COR-L47 (cell line): ENCODE data around the gene C10orf95.
"Not testable (repeated sequence)": the region's sequence is repeated elsewhere in the genome, so short reads cannot be mapped to it uniquely, and the experiment has no call there.

Source experiments
- DNase-seq: peaks from one replicate; lab custom pipeline; 2025; lab: John Stamatoyannopoulos, UW

Gene C10orf95

GRCh38 chr10:102465466-102465865, 14.1 kb upstream of the C10orf95 start:
- no peak for DNase-seq

GRCh38 chr10:102463983-102464382, 12.6 kb upstream of the C10orf95 start:
- no peak for DNase-seq

- no peak for DNase-seq
Observed at GRCh38 chr10:102462512-102463054, 11.2 kb upstream of the C10orf95 start.

- DNase-seq, result peak; percentile 87
Observed at GRCh38 chr10:102461187-102462054, 10.1 kb upstream of the C10orf95 start.

- no peak for DNase-seq
Observed at GRCh38 chr10:102460836-102461186, 9.5 kb upstream of the C10orf95 start.

- no peak for DNase-seq
Observed at GRCh38 chr10:102458656-102459055, 7.3 kb upstream of the C10orf95 start.

- no peak for DNase-seq
Observed at GRCh38 chr10:102457591-102458150, 6.3 kb upstream of the C10orf95 start.

GRCh38 chr10:102455893-102456471, 4.6 kb upstream of the C10orf95 start:
- DNase-seq, result no peak

- not testable (repeated sequence) for DNase-seq
Observed at GRCh38 chr10:102454662-102455487, 3.5 kb upstream of the C10orf95 start.

GRCh38 chr10:102453502-102453901, 2.2 kb upstream of the C10orf95 start:
- DNase-seq, result no peak

- DNase-seq, result no peak
Observed at GRCh38 chr10:102452672-102453340, 1.5 kb upstream of the C10orf95 start.

- peak; percentile 74 for DNase-seq
Observed at GRCh38 chr10:102450374-102451104, 804 bp downstream of the C10orf95 start.

GRCh38 chr10:102450124-102450373, 1.3 kb downstream of the C10orf95 start:
- DNase-seq, result no peak

- DNase-seq, result peak; percentile 59
Observed at GRCh38 chr10:102449321-102450123, 1.8 kb downstream of the C10orf95 start.

- no peak for DNase-seq
Observed at GRCh38 chr10:102444851-102445250, 6.5 kb downstream of the C10orf95 start.

- no peak for DNase-seq
Observed at GRCh38 chr10:102438374-102438773, 13.0 kb downstream of the C10orf95 start.

GRCh38 chr10:102437515-102437914, 13.8 kb downstream of the C10orf95 start:
- no peak for DNase-seq

GRCh38 chr10:102436312-102436711, 15.0 kb downstream of the C10orf95 start:
- DNase-seq, result no peak

GRCh38 chr10:102435529-102436233, 15.7 kb downstream of the C10orf95 start:
- no peak for DNase-seq

GRCh38 chr10:102435133-102435497, 16.2 kb downstream of the C10orf95 start:
- no peak for DNase-seq
